H1 (cell line): ENCODE measurements around the gene SMYD3.

ENCODE experiments used
- POLR2A ChIP-seq, 2 experiments: IDR thresholded peaks; 1 replicate in 1 of 2; 2 replicates in 1 of 2; pipeline ENCODE4 v1.6.1; 2011; ENCODE audit warnings: low read depth in 2 of 2, low read length in 2 of 2, mild to moderate bottlenecking in 2 of 2; ENCODE audit errors: control extremely low read depth in 1 of 2
- POLR2AphosphoS5 ChIP-seq: IDR thresholded peaks from 2 replicates; pipeline ENCODE4 v1.6.1; 2011; ENCODE audit warnings: low read depth, low read length
- SUZ12 ChIP-seq: fragments of 200-600 bp; sonication (generic); IDR thresholded peaks from 2 replicates; pipeline ENCODE4 v1.6.1; 2012; ENCODE audit warnings: mild to moderate bottlenecking, inconsistent platforms, low read length, moderate library complexity, mixed read lengths

DNA sequence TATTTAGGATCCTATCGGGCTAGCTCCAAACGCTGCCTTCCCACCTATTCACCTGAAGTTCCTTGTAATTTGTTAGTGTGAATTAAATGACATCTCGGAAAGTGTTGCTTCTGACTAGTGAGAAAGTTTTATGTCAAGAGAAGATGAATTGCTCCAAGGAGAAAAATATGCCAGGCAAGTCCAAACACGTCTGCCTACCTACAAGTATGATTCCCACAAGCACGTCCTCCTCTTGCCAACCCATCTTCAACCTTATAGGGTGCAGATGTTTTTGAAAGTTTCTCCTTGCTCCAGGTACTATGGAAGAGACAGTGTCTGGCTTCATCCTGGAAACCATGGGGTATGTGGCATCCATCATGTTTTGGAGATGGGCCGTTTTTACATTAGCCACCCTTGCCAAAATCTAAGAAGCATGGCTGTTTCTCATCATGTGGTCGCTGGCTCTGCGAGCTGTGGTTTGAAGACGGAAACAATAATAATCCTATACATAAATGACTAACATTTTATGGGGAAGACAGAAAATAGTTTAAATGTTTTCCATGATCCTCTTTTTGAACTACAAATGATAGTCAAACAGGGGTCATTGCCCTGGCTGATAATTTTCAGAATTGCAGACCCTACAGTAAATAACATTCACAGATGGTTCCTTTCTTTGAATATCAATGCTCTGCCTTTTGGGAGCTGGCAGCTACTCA lies 505.8 kb downstream of the SMYD3 start:
- TF ChIP-seq POLR2A (IDR thresholded peaks at IDR 0.05; ENCODE audit: control extremely low read depth in 1 of 2, low read depth in 2 of 2, low read length in 2 of 2): no peak
- no peak for TF ChIP-seq SUZ12
- TF ChIP-seq POLR2AphosphoS5: no peak
